GM18867 (cell line): Measurements from ENCODE around the gene ALDH1L1.
"Not testable (repeated sequence)": the region's sequence is repeated elsewhere in the genome, so short reads cannot be mapped to it uniquely, and the experiment has no call there.

ENCODE experiments used
- ATAC-seq: cut with Tn5 transposase; IDR thresholded peaks from one replicate; pipeline ENCODE4 v1.9.1; 2021; ENCODE audit warnings: mild to moderate bottlenecking, moderate library complexity; ENCODE audit not compliant: unreplicated experiment

ALDH1L1 gene

GRCh38 chr3:126108676-126109050 lies 71.7 kb downstream of the ALDH1L1 start:
- no peak for ATAC-seq

GRCh38 chr3:126107957-126108675 lies 72.3 kb downstream of the ALDH1L1 start:
- no peak for ATAC-seq

DNA sequence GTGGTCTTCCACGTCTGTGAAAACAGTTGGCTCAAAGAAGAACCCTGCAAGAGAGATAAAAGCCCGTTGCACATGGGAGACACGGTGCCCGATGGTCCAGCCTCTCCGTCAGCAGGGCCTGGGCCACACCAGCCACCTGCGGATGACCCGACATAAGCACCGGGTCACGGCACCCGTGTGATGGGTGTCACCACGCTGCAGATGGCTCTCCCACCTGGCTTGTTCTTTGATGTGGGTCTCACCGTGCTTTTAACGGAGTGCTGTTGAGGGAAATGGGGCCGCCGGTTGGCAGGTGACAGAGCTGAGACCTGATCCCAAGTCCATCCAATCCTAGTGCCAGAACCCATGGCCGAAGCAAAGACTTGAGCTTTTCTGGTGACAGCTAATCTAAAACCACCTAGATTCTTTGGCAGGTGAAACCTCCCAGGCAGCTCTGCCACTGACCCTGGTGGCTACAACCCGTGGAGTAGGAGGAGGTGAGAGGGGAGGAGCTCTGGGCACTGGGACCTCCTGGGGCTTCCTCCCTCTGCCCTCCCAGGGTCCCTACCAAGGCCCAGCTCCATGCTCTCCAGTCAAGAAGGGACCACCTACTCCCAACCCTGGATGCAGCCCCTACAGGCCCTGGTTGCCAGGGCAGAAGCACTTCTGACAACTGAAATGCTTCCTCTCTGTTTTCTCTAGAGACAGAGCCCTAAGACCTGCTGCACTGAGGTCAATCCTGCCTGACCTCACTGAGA lies 73.0 kb downstream of the ALDH1L1 start:
- ATAC-seq = no peak

GRCh38 chr3:126106336-126107202 lies 73.8 kb downstream of the ALDH1L1 start:
- no peak for ATAC-seq

DNA sequence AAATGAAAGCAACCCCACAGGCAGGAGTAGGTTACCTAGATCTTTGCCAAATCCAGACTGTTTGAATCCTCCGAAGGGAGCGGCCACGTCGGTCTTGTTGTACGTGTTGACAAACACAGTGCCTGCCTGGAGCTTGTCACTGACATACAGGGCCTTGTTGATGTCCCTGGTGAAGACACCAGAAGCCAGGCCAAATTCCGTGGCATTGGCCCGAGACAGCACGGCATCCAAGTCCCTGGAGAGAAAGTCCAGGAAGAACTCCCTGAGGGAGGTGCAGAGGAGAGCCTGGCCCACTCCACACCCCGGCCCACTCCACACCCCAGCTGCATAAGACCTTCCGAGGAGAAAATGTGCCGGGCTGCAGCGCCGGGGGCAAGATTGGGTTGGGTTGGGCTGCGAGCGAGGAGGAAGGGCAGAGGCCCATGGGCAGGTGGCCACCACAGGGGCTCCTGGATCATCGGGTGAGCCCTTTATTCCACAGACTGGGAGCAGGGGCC lies 74.6 kb downstream of the ALDH1L1 start:
- no peak for ATAC-seq

GRCh38 chr3:126104742-126105605 lies 75.4 kb downstream of the ALDH1L1 start:
- no peak for ATAC-seq

- ATAC-seq = no peak
Observed at GRCh38 chr3:126104028-126104635, 76.3 kb downstream of the ALDH1L1 start.

DNA sequence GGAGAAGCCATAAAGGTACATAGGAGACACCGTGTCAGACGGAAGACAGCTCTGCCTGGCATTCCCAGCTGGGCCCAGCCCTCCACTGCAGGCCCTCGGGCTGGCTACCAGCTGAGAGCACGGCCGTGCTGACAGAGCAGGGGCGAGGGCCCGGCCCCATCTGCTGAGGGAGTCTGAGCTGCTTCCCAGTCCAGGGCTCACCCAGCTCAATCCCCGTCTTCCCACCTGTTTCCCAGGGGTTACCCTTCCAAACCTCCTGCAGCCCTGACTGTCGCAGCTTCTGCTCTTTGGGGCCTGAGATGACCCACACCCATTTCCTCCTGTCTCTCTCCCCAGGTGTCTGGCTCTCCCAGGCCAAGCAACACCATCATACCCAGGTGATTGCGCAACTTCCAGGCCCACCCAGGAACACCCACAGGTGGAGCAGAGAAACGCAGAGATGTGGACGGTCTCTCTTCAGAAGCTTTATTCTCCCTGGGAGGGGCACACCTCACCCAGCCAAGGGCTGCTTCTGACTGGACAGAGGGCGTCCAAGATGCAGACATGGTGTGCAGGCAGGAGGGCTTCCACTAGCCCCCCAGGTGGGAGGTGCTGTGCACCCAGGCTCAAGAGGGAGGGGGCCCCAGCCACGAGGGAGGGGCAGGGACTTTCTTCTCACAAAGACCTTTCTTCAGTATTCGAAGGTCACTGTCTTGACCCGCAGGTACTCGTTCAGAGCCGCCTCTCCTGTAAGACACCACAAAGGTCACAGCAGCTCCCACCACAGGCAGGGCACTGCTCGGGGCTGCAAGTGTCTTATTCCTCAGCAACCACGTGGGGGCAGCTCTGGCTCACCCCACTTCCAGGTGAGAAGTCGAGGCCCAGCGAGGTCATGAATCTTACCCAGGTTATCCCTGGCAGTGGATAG lies 77.0 kb downstream of the ALDH1L1 start:
- ATAC-seq = no peak

DNA sequence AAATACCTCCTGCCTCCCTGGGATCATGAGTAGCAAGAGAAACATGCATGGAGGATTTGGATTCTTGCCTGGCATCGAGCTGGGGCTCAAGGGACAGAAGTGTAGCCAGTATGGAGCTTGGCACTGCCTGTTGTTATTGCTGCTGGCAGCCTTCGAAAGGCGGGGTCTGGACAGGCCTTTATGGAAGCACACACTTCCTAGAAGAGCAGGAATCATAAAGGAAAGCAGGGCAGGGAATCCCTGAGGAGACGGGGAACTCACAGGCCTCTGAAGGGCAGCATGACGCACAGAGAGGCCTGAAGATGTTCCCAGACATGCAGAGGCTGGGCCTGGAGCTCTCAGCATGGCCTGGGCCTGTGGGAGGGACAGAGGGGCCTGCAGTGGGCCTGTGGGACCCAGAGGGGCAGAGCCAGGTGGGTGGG lies 77.8 kb downstream of the ALDH1L1 start:
- no peak for ATAC-seq

DNA sequence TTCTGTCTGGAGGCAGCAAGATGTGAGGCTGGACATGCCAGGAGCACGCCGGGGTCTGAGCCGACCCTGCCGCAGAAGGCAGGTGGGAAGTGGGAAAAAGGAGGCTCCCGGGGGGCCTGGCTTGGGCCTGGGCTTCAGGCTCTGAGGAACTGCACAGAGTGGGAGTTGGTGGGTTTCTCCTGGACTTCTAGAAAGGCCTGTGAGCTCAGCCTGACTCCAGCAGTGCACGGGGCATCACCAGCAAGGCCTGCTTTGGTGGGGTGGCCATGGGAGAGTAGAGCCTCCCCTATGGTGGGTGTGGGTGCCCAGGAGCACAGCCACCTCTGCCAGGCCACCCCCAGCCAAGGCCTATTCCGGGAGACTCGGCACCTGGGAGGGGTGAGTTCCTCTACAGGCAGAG lies 78.4 kb downstream of the ALDH1L1 start:
- ATAC-seq = no peak

DNA sequence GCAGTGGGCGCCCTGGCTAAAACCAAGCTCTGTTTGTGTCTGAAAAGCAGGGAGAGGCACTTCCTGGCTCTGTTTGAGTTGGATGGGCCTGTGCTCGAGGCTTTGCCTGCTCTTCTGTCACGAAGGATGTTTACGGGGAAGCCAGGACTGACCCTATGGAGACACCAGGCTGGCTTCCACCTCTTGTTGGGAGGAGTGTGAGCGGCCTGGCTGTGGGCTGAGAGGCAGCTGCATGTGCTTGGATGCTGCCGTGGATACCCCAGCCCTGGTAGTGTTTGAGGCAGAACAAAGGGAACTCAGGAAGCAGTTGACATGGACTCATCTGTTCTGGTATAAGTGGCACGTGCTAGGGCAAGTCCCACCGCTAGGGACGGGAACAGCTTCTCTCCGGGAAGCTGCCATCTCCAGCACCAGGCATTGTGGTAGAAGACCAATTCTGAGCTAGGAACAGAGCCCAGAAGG lies 78.8 kb downstream of the ALDH1L1 start:
- no peak for ATAC-seq

GRCh38 chr3:126100634-126101301 lies 79.6 kb downstream of the ALDH1L1 start:
- peak; percentile 61 for ATAC-seq

GRCh38 chr3:126100269-126100633 lies 80.1 kb downstream of the ALDH1L1 start:
- no peak for ATAC-seq

DNA sequence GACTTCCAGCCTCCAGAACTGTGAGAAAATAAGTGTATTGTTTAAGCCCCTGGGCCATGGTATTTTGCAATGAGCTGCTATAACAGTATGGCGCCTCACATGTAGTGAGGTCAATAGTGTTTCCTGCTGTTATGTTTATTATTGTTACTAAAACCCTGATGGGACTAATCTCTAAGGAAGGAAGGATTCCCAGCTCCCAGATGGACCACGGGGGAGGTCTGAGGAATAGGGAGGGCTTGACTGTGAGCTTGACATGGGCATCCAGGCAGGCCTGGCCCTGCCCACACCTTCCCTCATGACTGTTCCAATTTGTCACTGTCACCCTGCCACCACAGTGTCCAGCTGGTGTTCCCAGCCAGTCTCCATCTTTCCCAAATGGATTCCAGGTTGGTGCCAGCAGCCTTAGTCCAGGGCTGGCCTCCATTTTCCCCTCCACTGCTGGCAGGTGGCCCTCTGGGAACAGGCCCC lies 82.0 kb downstream of the ALDH1L1 start:
- ATAC-seq = no peak

- no peak for ATAC-seq
Observed at GRCh38 chr3:126097801-126098200, 82.6 kb downstream of the ALDH1L1 start.

DNA sequence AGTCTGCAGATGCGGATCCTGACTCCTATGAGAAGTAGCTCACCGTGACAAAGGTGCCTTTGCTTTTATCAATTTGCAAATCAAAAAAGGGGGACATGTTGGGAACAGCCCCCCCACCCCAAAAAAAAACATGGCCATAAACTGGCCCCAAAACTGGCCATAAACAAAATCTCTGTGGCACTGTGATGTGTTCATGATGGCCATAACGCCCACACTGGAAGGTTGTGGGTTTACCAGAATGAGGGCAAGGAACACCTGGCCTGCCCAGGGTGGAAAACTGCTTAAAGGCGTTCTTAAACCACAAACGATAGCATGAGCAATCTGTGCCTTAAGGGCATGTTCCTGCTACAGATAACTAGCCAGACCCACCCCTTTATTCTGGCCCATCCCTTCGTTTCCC lies 84.1 kb downstream of the ALDH1L1 start:
- ATAC-seq = not testable (repeated sequence)

DNA sequence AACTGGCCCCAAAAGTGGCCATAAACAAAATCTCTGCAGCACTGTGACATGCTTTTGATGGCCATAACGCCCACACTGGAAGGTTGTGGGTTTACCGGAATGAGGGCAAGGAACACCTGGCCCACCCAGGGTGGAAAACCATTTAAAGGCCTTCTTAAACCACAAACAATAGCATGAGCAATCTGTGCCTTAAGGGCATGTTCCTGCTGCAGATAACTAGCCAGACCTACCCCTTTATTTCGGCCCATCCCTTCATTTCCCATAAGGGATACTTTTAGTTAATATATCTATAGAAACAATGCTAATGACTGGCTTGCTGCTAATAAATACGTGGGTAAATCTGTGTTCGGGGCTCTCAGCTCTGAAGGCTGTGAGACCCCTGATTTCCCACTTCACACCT lies 88.3 kb downstream of the ALDH1L1 start:
- not testable (repeated sequence) for ATAC-seq

DNA sequence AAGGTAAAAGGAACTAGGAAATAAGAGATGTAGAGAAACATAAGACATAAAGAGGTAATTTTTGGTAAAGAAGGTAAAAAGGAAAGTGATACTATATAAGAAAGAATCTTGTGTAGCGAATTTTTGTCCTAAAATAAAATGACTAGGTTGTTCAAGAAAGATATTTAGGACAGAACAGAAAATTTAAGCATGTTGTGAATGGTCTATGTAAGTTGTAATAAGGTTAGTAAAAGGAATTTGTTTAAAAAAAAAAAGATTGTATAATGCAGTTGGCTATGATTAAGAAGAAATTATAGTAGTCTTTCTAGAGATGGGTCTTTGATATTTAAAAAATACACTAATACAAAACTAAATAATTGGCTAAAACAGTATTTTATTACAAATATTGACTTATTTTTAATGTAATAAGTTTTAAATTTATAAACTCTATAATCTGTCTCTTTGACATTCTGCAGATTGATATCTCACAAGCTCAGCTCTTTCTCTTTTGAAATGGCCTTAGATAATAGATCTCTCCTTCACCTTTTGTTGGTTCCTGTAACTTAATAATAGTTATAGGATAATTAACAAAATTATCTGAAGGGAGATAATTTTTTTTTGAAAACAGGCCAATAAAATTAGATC lies 92.7 kb downstream of the ALDH1L1 start:
- ATAC-seq = no peak
